ENCODE results near the gene CILP. TPM values are rescaled to one million over a fixed set of nuclear protein-coding genes. Genes with fewer than 3 reads are reported as not detected.

The CILP gene
- total RNA-seq, 1 experiment from 2014 or later: not detected

GRCh38 chr15:65201918-65202317, 9.4 kb downstream of the CILP start (continued):
- TF ChIP-seq ZNF281 (CRISPR knock-in tag; IDR thresholded peaks at IDR 0.05) (no peak), MAX (CRISPR knock-in tag; IDR thresholded peaks at IDR 0.05) (no peak), GRHL2 (CRISPR knock-in tag; IDR thresholded peaks at IDR 0.05; ENCODE audit: insufficient replicate concordance, severe bottlenecking) (no peak), FOXJ3 (CRISPR knock-in tag; IDR thresholded peaks at IDR 0.05; ENCODE audit: borderline replicate concordance) (no peak), PRDM15 (CRISPR knock-in tag; IDR thresholded peaks at IDR 0.05) (no peak), GTF2I (CRISPR knock-in tag; conservative IDR thresholded peaks at IDR 0.05) (no peak)
- TF ChIP-seq, protein P1, sequence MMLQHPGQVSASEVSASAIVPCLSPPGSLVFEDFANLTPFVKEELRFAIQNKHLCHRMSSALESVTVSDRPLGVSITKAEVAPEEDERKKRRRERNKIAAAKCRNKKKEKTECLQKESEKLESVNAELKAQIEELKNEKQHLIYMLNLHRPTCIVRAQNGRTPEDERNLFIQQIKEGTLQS (CRISPR knock-in tag; conservative IDR thresholded peaks at IDR 0.05): no peak
- TF ChIP-seq, protein P2, sequence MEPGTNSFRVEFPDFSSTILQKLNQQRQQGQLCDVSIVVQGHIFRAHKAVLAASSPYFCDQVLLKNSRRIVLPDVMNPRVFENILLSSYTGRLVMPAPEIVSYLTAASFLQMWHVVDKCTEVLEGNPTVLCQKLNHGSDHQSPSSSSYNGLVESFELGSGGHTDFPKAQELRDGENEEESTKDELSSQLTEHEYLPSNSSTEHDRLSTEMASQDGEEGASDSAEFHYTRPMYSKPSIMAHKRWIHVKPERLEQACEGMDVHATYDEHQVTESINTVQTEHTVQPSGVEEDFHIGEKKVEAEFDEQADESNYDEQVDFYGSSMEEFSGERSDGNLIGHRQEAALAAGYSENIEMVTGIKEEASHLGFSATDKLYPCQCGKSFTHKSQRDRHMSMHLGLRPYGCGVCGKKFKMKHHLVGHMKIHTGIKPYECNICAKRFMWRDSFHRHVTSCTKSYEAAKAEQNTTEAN (CRISPR knock-in tag; IDR thresholded peaks at IDR 0.05): no peak

DNA sequence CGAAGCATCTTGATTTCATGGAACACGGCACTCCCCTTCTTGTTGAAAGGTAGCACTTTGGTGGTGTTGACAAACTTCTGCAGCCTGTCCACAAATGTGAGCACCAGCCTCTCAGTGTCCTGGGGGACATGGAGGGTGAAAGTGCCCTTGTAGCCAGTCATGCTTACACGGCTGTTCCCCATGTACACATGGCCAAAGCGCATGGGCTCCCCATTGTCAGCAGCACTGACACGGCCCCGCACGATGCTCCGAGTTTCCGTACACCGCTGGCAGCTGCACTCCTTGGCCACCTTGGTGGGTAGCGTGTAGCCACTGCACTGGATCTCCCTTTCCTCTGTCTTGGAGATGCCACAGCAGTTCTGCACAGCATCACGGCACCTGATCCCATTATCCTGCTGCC, 12.7 kb downstream of the CILP start:
- peaks cover 5% of the 10 kb centered on the region; the same call in 1 of the 2 replicates for H3K4me1 Mint-ChIP-seq
- CTCF ChIA-PET: no interaction called here
- TF ChIP-seq, protein P3, sequence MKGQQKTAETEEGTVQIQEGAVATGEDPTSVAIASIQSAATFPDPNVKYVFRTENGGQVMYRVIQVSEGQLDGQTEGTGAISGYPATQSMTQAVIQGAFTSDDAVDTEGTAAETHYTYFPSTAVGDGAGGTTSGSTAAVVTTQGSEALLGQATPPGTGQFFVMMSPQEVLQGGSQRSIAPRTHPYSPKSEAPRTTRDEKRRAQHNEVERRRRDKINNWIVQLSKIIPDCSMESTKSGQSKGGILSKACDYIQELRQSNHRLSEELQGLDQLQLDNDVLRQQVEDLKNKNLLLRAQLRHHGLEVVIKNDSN (CRISPR knock-in tag; IDR thresholded peaks at IDR 0.05): no peak
- TF ChIP-seq, protein P1 (CRISPR knock-in tag; conservative IDR thresholded peaks at IDR 0.05): no peak
- TF ChIP-seq ZNF121 (CRISPR knock-in tag; IDR thresholded peaks at IDR 0.05) (no peak), SP1 (CRISPR knock-in tag; conservative IDR thresholded peaks at IDR 0.05) (no peak), TP53 (CRISPR knock-in tag; IDR thresholded peaks at IDR 0.05) (no peak), ZSCAN18 (CRISPR knock-in tag; IDR thresholded peaks at IDR 0.05) (no peak), CTCF (IDR thresholded peaks at IDR 0.05) (no peak), ZNF416 (CRISPR knock-in tag; IDR thresholded peaks at IDR 0.05) (no peak), ZNF232 (CRISPR knock-in tag; IDR thresholded peaks at IDR 0.05) (no peak), RORB (CRISPR knock-in tag; IDR thresholded peaks at IDR 0.05) (no peak)
- TF ChIP-seq, protein P2 (CRISPR knock-in tag; IDR thresholded peaks at IDR 0.05): no peak
- TF ChIP-seq, protein P4, sequence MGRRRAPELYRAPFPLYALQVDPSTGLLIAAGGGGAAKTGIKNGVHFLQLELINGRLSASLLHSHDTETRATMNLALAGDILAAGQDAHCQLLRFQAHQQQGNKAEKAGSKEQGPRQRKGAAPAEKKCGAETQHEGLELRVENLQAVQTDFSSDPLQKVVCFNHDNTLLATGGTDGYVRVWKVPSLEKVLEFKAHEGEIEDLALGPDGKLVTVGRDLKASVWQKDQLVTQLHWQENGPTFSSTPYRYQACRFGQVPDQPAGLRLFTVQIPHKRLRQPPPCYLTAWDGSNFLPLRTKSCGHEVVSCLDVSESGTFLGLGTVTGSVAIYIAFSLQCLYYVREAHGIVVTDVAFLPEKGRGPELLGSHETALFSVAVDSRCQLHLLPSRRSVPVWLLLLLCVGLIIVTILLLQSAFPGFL (CRISPR knock-in tag; IDR thresholded peaks at IDR 0.05; ENCODE audit: borderline replicate concordance): no peak
- TF ChIP-seq, protein P5, sequence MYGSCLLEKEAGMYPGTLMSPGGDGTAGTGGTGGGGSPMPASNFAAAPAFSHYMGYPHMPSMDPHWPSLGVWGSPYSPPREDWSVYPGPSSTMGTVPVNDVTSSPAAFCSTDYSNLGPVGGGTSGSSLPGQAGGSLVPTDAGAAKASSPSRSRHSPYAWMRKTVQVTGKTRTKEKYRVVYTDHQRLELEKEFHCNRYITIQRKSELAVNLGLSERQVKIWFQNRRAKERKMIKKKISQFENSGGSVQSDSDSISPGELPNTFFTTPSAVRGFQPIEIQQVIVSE (CRISPR knock-in tag; IDR thresholded peaks at IDR 0.05; ENCODE audit: borderline replicate concordance): no peak

More for the DNA sequence above, 12.7 kb downstream of the CILP start:
- no peak for ATAC-seq
- Mint-ChIP-seq H3K36me3 (no peaks in the 10 kb centered on the region), H3K9me3 (0 out of 2 replicates have a peak, but pooled peaks cover 3% of the 10 kb centered on the region), H3K4me3 (no peak overlapping the region), H3K27ac (no peak overlapping the region), H3K27me3 (ENCODE audit: low read depth) (no peaks in the 10 kb centered on the region)
- no peak for DNase-seq (ENCODE audit: low spot score)
- POLR2A ChIA-PET: no interaction called here

All from WTC11 (cell line).